ENCODE data around the gene SYTL2. TPM values are rescaled to one million over a fixed set of nuclear protein-coding genes. Genes with fewer than 3 reads are reported as not detected.

Gene SYTL2
- total RNA-seq, 1 experiment from 2014 or later = 5.2 TPM

- Histone ChIP-seq H3K18ac (ENCODE audit: insufficient read length, low read depth, low read length) (no peak overlapping the region), H2AK5ac (ENCODE audit: insufficient read length, low read length) (no peak overlapping the region), H3K79me1 (ENCODE audit: insufficient read depth, low read depth, low read length, poor library complexity, severe bottlenecking) (no peaks in the 10 kb centered on the region), H3K23me2 (ENCODE audit: insufficient read length, low read depth, low read length, poor library complexity, severe bottlenecking) (no peaks in the 10 kb centered on the region), H3K9ac (ENCODE audit: extremely low read depth, insufficient read length, low read length) (no peak overlapping the region), H4K20me1 (ENCODE audit: control insufficient read depth, insufficient read depth, insufficient read length) (no peaks in the 10 kb centered on the region), H3K27ac (ENCODE audit: insufficient read length, low read depth, low read length) (no peak overlapping the region), H3T11ph (ENCODE audit: low read length) (no peak overlapping the region), H3K79me2 (ENCODE audit: insufficient read depth, low read length) (no peaks in the 10 kb centered on the region), H3K9me3 (ENCODE audit: control insufficient read depth, low read depth, low read length) (no peaks in the 10 kb centered on the region), H3K4me1 (ENCODE audit: insufficient read depth, low read length) (peaks cover 11% of the 10 kb centered on the region), H2BK5ac (ENCODE audit: insufficient read length, low read length) (no peak overlapping the region), H3K4ac (ENCODE audit: low read depth, low read length) (no peak overlapping the region), H4K91ac (ENCODE audit: insufficient read length, low read depth, low read length) (no peak overlapping the region), H3K56ac (ENCODE audit: insufficient read length, low read depth, low read length) (no peak overlapping the region), H2BK20ac (ENCODE audit: low read depth, low read length, poor library complexity, severe bottlenecking) (no peak overlapping the region), H2BK12ac (ENCODE audit: insufficient read length, low read depth, low read length) (no peak overlapping the region), H3K14ac (ENCODE audit: insufficient read depth, low read length) (no peak overlapping the region), H3K23ac (ENCODE audit: insufficient read length, low read depth, low read length) (no peak overlapping the region), H4K5ac (ENCODE audit: insufficient read length, low read depth, low read length) (no peak overlapping the region), H3K4me2 (ENCODE audit: insufficient read depth, insufficient read length, low read length) (no peak overlapping the region), H2BK15ac (ENCODE audit: low read depth, low read length) (no peak overlapping the region), H2AFZ (ENCODE audit: low read length) (no peak overlapping the region), H4K8ac (replicated peaks; ENCODE audit: insufficient read length, low read depth, low read length) (no peak overlapping the region), H2BK120ac (ENCODE audit: low read depth, low read length, poor library complexity, severe bottlenecking) (no peak overlapping the region), H3K27me3 (ENCODE audit: insufficient read depth, low read length) (no peaks in the 10 kb centered on the region)
- Mint-ChIP-seq H3K9me3 (no peaks in the 10 kb centered on the region), H3K4me1 (peaks cover 44 to 47% of the 10 kb centered on the region in 2 experiments), H3K27me3 (ENCODE audit: low read depth) (0 out of 2 replicates have a peak, but pooled peaks cover under 1% of the 10 kb centered on the region), H3K36me3 (ENCODE audit: insufficient read depth in 1 of 3, low read depth in 3 of 3) (no peaks in the 10 kb centered on the region), H3K27ac (no peak overlapping the region; a peak in 1 of 7 replicates), H3K4me3 (no peak overlapping the region)
- no peak for TF ChIP-seq CTCF (conservative IDR thresholded peaks at IDR 0.05)
- no CpG with 5 or more reads among the region's 3 CpGs for WGBS (ENCODE audit: extremely low coverage, insufficient read length, low lambda C conversion rate)
- DNase-seq = no peak
Measured at GRCh38 chr11:85745626-85746025, 65.3 kb downstream of the SYTL2 start.
